CD8-positive, alpha-beta memory T cell (primary cell): ENCODE data around the gene NUTF2. TPM values are rescaled to one million over a fixed set of nuclear protein-coding genes. Genes with fewer than 3 reads are reported as not detected.
A peak's percentile ranks its signal among the peaks of the same experiment; 100 is the strongest.
"Not testable (repeated sequence)": the region's sequence is repeated elsewhere in the genome, so short reads cannot be mapped to it uniquely, and the experiment has no call there.

Source experiments
- CTCF ChIA-PET: fragments of 350-600 bp; sonication (Branson Sonifier 250); formaldehyde crosslinking; loops from one replicate; lab custom pipeline; 2021; ENCODE audit warnings: antibody characterized with exemption; lab: Charles Lee
- POLR2A ChIA-PET: fragments of 350-600 bp; sonication (Branson Sonifier 250); formaldehyde crosslinking; loops from one replicate; lab custom pipeline; 2021; ENCODE audit warnings: antibody characterized with exemption; lab: Charles Lee
- DNase-seq, 5 donors: peaks; one replicate each; pipeline versions ENCODE4 v3.0.0 to v3.0.0-alpha.2; 2020 to 2022; ENCODE audit warnings: mixed read lengths in 1 of 5
- H3K27ac ChIP-seq: one replicate; pipeline ENCODE4 v1.7.0; 2013; ENCODE audit warnings: low read depth, mild to moderate bottlenecking, low read length, moderate library complexity
- H3K27me3 ChIP-seq: 2 replicates; pipeline ENCODE4 v1.7.0; 2013; ENCODE audit warnings: low read length, mild to moderate bottlenecking; ENCODE audit not compliant: insufficient read depth, poor library complexity, severe bottlenecking
- H3K36me3 ChIP-seq: 2 replicates; pipeline ENCODE4 v1.7.0; 2013; ENCODE audit warnings: mild to moderate bottlenecking, low read length, moderate library complexity; ENCODE audit not compliant: insufficient read depth
- H3K4me1 ChIP-seq: 2 replicates; pipeline ENCODE4 v1.7.0; 2013; ENCODE audit warnings: mild to moderate bottlenecking, low read length, moderate library complexity; ENCODE audit not compliant: insufficient read depth
- H3K4me3 ChIP-seq: 2 replicates; pipeline ENCODE4 v1.7.0; 2013; ENCODE audit warnings: mild to moderate bottlenecking, low read length
- H3K9me3 ChIP-seq: 2 replicates; pipeline ENCODE4 v1.7.0; 2013; ENCODE audit warnings: mild to moderate bottlenecking, low read length
- H3K27ac Mint-ChIP-seq, 8 donors: one replicate each; pipeline ENCODE4 v1.8.0; 2020 to 2021; ENCODE audit warnings: mixed read lengths in 8 of 8, mild to moderate bottlenecking in 6 of 8, inconsistent platforms in 3 of 8, moderate library complexity in 3 of 8
- H3K27me3 Mint-ChIP-seq, 2 donors: one replicate each; pipeline ENCODE4 v1.8.0; 2020 to 2021; ENCODE audit warnings: mixed read lengths in 2 of 2, mild to moderate bottlenecking in 1 of 2, moderate library complexity in 1 of 2
- H3K36me3 Mint-ChIP-seq, 3 donors: one replicate each; pipeline ENCODE4 v1.8.0; 2020 to 2021; ENCODE audit warnings: mixed read lengths in 3 of 3, inconsistent platforms in 1 of 3, mild to moderate bottlenecking in 1 of 3
- H3K4me1 Mint-ChIP-seq, 3 donors: one replicate each; pipeline ENCODE4 v1.8.0; 2020 to 2021; ENCODE audit warnings: mixed read lengths in 3 of 3, inconsistent platforms in 1 of 3, mild to moderate bottlenecking in 1 of 3
- H3K4me3 Mint-ChIP-seq, 7 donors: one replicate each; pipeline ENCODE4 v1.8.0; 2020 to 2021; ENCODE audit warnings: mixed read lengths in 7 of 7, mild to moderate bottlenecking in 6 of 7, moderate library complexity in 4 of 7, inconsistent platforms in 2 of 7
- H3K9me3 Mint-ChIP-seq, 5 donors: one replicate each; pipeline ENCODE4 v1.8.0; 2020 to 2022; ENCODE audit warnings: mixed read lengths in 5 of 5, mild to moderate bottlenecking in 3 of 5, moderate library complexity in 2 of 5, inconsistent platforms in 1 of 5
- polyA plus RNA-seq: library from polyadenylated mRNA; unstranded; fragments of 300-500 nt; fragmentation: Illumina TruSeq; gene quantifications from one replicate; pipeline ENCODE4 v1.2.3, GENCODE V29; 2021
- total RNA-seq, 2 experiments: library from RNA; stranded (reverse); gene quantifications; one replicate each; pipeline ENCODE4 v1.2.3, GENCODE V29; 2021

NUTF2 gene
- total and polyA plus RNA-seq, 3 experiments from 2014 or later, result 129 to 181 (median 181) TPM

DNA sequence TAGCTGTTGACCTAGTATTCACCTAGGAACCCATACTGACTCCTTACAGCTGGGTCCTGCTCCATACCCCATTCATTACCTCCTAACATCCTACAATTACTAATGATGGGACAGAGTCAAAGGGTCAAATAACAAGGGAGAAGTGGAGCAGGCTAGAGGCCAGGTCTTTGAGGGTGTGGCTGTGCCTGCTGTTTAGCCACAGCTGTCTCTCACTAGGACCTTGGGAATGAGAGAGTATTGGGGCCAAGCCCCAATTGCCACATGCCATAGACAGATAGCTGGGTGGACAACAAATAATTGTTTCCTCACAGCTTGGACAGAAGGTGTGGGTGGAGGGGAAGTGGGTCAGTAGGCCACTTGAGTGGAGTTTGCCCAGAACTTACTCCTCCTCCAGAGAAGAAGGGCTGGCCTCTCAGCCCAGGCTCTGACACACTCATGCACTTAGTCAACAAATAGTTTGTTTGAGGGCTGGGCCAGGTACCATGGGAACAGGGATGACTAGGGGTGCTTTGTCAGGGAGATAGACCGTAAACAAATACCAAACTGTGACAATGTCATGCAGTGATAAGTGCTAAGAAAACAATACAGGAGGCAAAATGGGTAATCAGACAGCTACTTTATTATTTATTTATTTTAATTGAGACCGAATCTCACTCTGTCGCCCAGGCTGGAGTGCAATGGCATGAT lies 11.0 kb downstream of the NUTF2 start:
- Histone ChIP-seq H3K36me3 (no peaks in the 10 kb centered on the region), H3K27me3 (no peaks in the 10 kb centered on the region), H3K27ac (peak overlapping the region; percentile 61), H3K4me3 (no peak overlapping the region), H3K9me3 (no peaks in the 10 kb centered on the region), H3K4me1 (peaks cover 18% of the 10 kb centered on the region)
- H3K36me3 Mint-ChIP-seq, result peaks cover 0 to 22% (median 2%) of the 10 kb centered on the region in 3 donors
- no peaks in the 10 kb centered on the region for H3K9me3 Mint-ChIP-seq
- peaks cover 28 to 51% (median 38%) of the 10 kb centered on the region in 3 donors for H3K4me1 Mint-ChIP-seq
- no peaks in the 10 kb centered on the region for H3K27me3 Mint-ChIP-seq
- ChIA-PET CTCF (interaction anchor here (0.9 to 1.6 kb wide), 2 partner anchors 26 to 29 kb away, joined by 3 to 5 read pairs; no protein-coding TSS in a partner anchor), POLR2A (no interaction called here)
- peak overlapping the region; percentile 15 to 95 (median 88) for H3K27ac Mint-ChIP-seq
- DNase-seq, result peak in 3 of 5 donors; percentile 29 to 61 (median 35)
- peak overlapping the region in 3 of 7 donors; percentile 24 to 48 (median 44) for H3K4me3 Mint-ChIP-seq

DNA sequence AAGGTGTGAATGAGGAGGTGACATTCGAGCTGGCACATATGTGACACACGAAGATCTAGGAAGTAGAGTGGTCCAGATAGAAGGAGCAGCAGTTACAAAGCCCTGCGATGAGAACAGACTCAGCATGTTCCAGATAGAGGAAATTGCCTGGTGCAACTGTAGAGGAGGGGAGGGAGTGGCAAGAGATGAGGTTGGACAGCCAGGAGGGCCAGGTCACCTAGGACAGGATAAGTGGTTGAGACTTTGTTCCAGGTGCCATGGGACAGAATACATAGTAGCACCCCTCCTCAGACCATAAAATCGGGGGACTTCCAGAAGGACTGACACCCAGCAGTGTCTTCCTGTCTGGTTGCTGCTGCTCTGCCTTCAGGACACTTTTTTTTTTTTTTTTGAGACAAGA lies 11.8 kb downstream of the NUTF2 start:
- Histone ChIP-seq H3K4me1 (peaks cover 18% of the 10 kb centered on the region), H3K9me3 (no peaks in the 10 kb centered on the region), H3K27ac (peak overlapping the region; percentile 61), H3K4me3 (no peak overlapping the region), H3K36me3 (no peaks in the 10 kb centered on the region), H3K27me3 (no peaks in the 10 kb centered on the region)
- Mint-ChIP-seq H3K9me3 (no peaks in the 10 kb centered on the region), H3K27ac (peak overlapping the region; percentile 15 to 95 (median 90)), H3K36me3 (peaks cover 0 to 23% (median 2%) of the 10 kb centered on the region in 3 donors), H3K4me3 (peak overlapping the region in 1 of 7 donors; percentile 24), H3K4me1 (peaks cover 28 to 51% (median 38%) of the 10 kb centered on the region in 3 donors), H3K27me3 (no peaks in the 10 kb centered on the region)
- ChIA-PET POLR2A (no interaction called here), CTCF (interaction anchor here (0.6 kb wide), 1 partner anchor 25 kb away, joined by 3 read pairs; no protein-coding TSS in a partner anchor)
- no peak for DNase-seq

DNA sequence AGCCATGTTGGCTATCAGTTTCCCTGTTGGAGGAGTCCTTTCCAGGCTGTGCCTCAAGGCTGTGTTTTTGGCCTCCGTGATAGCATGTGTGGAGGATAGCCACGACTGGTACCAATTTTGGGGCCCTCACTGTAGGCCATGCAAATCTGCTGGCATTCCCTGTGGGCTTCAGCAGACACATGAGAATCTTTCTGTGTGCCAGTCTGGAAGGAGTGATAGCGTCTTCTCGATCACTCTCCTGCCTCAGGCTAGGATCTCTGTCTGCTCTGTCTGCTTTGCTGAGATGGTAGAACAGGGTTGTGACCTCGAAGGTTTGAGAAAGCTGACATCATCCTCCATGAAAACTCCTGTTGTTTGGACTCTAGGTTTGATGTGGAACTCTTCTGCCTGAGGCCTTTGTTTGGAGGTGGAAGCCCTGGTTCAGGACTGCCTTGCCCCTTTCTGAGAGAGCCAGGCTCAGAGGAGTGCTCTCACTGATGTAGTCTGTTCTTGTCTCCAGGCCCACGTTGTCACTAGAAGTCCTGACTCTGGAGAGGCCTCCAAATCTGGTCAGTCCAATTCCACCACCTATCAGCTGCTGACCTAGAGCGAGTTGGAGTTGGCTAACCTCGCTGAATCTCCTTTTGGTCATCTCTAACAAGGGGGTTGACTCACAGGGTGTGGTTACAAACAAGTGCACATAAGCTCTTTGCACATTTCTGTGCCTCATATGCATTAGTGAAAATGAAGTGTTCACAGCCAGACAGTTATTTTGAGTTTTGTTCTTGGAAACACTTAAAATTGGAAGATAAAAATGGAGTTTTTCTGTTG lies 14.1 kb downstream of the NUTF2 start:
- no peak overlapping the region for H3K4me3 Mint-ChIP-seq
- H3K27me3 ChIP-seq, result no peaks in the 10 kb centered on the region
- H3K4me3 ChIP-seq, result no peak overlapping the region
- peak overlapping the region in 2 of 8 donors; percentile 4 to 77 for H3K27ac Mint-ChIP-seq
- H3K27me3 Mint-ChIP-seq, result no peaks in the 10 kb centered on the region
- H3K9me3 ChIP-seq, result no peaks in the 10 kb centered on the region
- H3K36me3 ChIP-seq, result no peaks in the 10 kb centered on the region
- no peak overlapping the region for H3K27ac ChIP-seq
- H3K4me1 ChIP-seq, result peaks cover 18% of the 10 kb centered on the region
- DNase-seq, result no peak
- H3K9me3 Mint-ChIP-seq, result no peaks in the 10 kb centered on the region
- peaks cover 25 to 34% (median 29%) of the 10 kb centered on the region in 3 donors for H3K4me1 Mint-ChIP-seq
- ChIA-PET POLR2A (no interaction called here), CTCF (interaction anchor here (1.0 to 3.0 kb wide), 3 partner anchors 13 to 180 kb away, joined by 3 to 16 read pairs (median 4); no protein-coding TSS in a partner anchor)
- H3K36me3 Mint-ChIP-seq, result peaks cover 0 to 28% (median 0%) of the 10 kb centered on the region in 3 donors

DNA sequence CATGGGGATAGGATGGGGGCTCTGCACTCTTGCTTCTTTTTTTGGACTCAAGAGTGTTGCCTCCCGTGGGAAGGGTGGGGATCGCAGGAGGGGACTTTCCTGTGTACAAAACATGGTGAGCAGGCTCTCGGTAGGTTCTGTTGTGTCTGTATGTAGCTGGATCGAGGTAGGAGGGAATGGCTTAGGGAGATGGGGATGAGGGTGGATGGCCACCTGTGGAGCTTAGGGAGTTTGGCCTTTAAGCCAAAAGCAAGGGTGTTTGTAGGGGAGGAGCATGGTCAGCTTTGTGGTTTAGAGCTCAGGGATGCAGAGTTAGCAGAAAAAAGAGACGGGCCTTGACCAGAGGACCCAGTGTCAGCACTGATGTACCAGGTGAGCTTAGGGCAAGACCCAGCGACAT lies 15.1 kb downstream of the NUTF2 start:
- peaks cover 22 to 29% (median 26%) of the 10 kb centered on the region in 3 donors for H3K4me1 Mint-ChIP-seq
- Histone ChIP-seq H3K27me3 (no peaks in the 10 kb centered on the region), H3K4me1 (peaks cover 18% of the 10 kb centered on the region), H3K27ac (no peak overlapping the region), H3K9me3 (no peaks in the 10 kb centered on the region), H3K4me3 (no peak overlapping the region), H3K36me3 (no peaks in the 10 kb centered on the region)
- H3K27ac Mint-ChIP-seq, result peak overlapping the region in 3 of 8 donors; percentile 53 to 78 (median 60)
- H3K9me3 Mint-ChIP-seq, result no peaks in the 10 kb centered on the region
- ChIA-PET CTCF (interaction anchor here (0.7 to 3.0 kb wide), 8 partner anchors 12 to 368 kb away, joined by 3 to 16 read pairs (median 3); no protein-coding TSS in a partner anchor), POLR2A (no interaction called here)
- H3K36me3 Mint-ChIP-seq, result peaks cover 0 to 36% (median 0%) of the 10 kb centered on the region in 3 donors
- H3K27me3 Mint-ChIP-seq, result no peaks in the 10 kb centered on the region
- H3K4me3 Mint-ChIP-seq, result no peak overlapping the region
- no peak for DNase-seq

DNA sequence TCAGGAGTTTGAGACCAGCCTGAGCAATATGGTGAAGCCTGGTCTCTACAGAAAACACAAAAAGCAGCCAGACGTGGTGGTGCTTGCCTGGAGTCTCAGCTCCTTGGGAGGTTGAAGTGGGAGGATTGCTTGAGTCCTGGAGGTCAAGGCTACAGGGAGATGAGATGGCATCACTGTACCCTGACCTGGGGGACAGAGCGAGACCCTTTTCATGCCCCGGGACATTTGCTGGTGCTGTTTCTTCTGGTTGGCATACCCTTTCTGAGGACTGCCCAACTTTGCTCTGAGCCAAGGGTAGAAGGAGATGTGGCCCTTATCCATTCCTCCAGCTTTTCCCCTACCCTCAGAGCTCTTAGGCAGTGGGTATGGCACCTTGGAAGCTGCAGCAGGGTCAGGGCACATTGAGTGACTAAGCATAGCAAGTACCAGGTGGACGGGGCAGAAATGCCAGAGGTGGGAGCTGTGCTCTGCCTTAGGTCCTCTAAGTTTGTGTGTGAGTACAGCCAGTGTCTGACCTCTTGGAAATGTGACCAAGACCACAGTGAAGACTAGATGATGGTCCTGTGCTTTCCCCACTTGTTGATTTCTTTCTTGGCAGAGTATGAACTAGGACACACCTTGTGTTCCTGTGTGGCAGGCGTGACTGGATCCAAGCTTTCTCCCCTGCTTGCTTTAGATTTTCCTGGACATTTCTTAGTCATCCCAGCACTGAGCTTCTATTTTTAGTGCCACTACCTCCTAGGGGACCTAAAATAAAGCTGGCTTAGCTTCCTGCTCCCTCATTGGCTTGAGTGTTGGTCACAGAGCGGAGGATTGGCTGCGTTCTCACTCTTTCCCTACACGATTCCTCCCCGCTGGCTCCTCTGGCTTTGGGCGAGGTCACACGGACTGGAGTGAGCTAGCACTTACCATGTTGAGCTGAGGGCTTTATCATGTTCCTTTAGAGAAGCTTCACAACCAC lies 16.2 kb downstream of the NUTF2 start:
- Mint-ChIP-seq H3K4me1 (peaks cover 11 to 18% (median 16%) of the 10 kb centered on the region in 3 donors), H3K36me3 (peaks cover 0 to 39% (median 0%) of the 10 kb centered on the region in 3 donors), H3K27me3 (no peaks in the 10 kb centered on the region), H3K27ac (peak overlapping the region in 3 of 8 donors; percentile 12 to 68 (median 60)), H3K9me3 (no peaks in the 10 kb centered on the region), H3K4me3 (no peak overlapping the region)
- Histone ChIP-seq H3K36me3 (peaks cover 4% of the 10 kb centered on the region), H3K27ac (no peak overlapping the region), H3K4me1 (peaks cover 8% of the 10 kb centered on the region), H3K27me3 (no peaks in the 10 kb centered on the region), H3K4me3 (no peak overlapping the region), H3K9me3 (no peaks in the 10 kb centered on the region)
- ChIA-PET POLR2A (no interaction called here), CTCF (interaction anchor here (0.7 to 3.0 kb wide), 5 partner anchors 21 to 191 kb away, joined by 3 to 16 read pairs (median 4); no protein-coding TSS in a partner anchor)
- no peak for DNase-seq

DNA sequence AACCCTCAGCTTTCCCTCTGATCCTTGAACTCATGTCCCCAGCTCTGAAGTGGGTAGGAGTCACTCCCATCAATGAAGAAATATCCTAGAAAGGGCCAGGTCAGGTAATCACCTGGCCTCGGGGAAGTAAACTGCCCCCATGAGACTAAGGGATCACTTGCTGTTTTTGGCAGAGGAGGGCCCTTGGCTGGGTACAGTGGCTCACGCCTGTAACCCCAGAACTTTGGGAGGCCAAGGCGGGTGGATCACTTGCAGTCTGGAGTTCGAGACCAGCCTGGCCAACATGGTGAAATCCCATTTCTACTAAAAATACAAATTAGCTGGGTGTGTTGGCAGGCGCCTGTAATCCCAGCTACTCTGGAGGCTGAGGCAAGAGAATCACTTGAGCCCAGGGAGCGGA lies 17.3 kb downstream of the NUTF2 start:
- H3K36me3 ChIP-seq, H3K9me3 Mint-ChIP-seq, H3K27me3 ChIP-seq, H3K27ac Mint-ChIP-seq, H3K4me1 Mint-ChIP-seq, H3K27ac ChIP-seq, H3K4me3 ChIP-seq, DNase-seq, H3K4me1 ChIP-seq, H3K27me3 Mint-ChIP-seq, POLR2A ChIA-PET, H3K9me3 ChIP-seq, H3K4me3 Mint-ChIP-seq: not testable (repeated sequence)
- peaks cover 0 to 47% (median 0%) of the 10 kb centered on the region in 3 donors for H3K36me3 Mint-ChIP-seq
- CTCF ChIA-PET, result interaction anchor here (1.4 to 3.0 kb wide), 2 partner anchors 30 to 47 kb away, joined by 3 to 16 read pairs; no protein-coding TSS in a partner anchor

DNA sequence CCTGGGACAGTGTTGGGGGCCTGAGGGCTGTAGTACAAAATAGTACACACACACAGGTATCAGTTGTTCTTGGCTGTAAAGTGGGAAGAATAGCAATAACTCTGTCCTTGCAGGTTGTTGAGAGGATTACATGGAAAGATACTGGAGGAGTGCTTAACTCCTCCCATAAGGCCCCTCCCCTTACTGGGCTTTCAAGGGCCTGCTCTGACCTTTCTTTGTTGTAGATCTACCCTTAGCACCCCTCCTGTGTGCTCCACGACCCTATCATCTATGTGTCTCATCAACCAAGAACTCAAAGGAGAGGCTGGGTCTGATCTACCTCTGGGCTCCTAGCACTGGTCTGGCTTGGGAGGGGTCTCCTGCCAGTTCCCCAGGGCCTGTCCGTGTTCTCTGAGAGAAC lies 17.9 kb downstream of the NUTF2 start:
- H3K4me3 ChIP-seq, result no peak overlapping the region
- CTCF ChIA-PET, result interaction anchor here (1.2 to 1.8 kb wide), 4 partner anchors 23 to 344 kb away, joined by 3 to 5 read pairs (median 4); no protein-coding TSS in a partner anchor
- H3K9me3 ChIP-seq, result no peaks in the 10 kb centered on the region
- H3K27ac Mint-ChIP-seq, result peak overlapping the region in 5 of 8 donors; percentile 13 to 61 (median 23)
- no peak overlapping the region for H3K27ac ChIP-seq
- DNase-seq, result no peak
- H3K4me1 Mint-ChIP-seq, result peaks cover 5 to 7% (median 6%) of the 10 kb centered on the region in 3 donors
- no peaks in the 10 kb centered on the region for H3K27me3 Mint-ChIP-seq
- no peak overlapping the region for H3K4me3 Mint-ChIP-seq
- H3K27me3 ChIP-seq, result no peaks in the 10 kb centered on the region
- H3K9me3 Mint-ChIP-seq, result no peaks in the 10 kb centered on the region
- H3K36me3 Mint-ChIP-seq, result peaks cover 0 to 49% (median 0%) of the 10 kb centered on the region in 3 donors
- POLR2A ChIA-PET, result no interaction called here
- peaks cover 6% of the 10 kb centered on the region for H3K36me3 ChIP-seq
- no peaks in the 10 kb centered on the region for H3K4me1 ChIP-seq
